ENCODE results near the gene ARHGAP18. TPM values are rescaled to one million over a fixed set of nuclear protein-coding genes. Genes with fewer than 3 reads are reported as not detected.

The ARHGAP18 gene
- total RNA-seq, 3 donors from 2014 or later (not counting 1 experiment from before 2014, with no cell fraction given): 11.5 to 12.5 (median 11.8) TPM

GRCh38 chr6:129659590-129660345 is 50.2 kb downstream of the ARHGAP18 start:
- H3K27ac ChIP-seq (ENCODE audit: low read length): no peak overlapping the region
- TF ChIP-seq, protein P1, sequence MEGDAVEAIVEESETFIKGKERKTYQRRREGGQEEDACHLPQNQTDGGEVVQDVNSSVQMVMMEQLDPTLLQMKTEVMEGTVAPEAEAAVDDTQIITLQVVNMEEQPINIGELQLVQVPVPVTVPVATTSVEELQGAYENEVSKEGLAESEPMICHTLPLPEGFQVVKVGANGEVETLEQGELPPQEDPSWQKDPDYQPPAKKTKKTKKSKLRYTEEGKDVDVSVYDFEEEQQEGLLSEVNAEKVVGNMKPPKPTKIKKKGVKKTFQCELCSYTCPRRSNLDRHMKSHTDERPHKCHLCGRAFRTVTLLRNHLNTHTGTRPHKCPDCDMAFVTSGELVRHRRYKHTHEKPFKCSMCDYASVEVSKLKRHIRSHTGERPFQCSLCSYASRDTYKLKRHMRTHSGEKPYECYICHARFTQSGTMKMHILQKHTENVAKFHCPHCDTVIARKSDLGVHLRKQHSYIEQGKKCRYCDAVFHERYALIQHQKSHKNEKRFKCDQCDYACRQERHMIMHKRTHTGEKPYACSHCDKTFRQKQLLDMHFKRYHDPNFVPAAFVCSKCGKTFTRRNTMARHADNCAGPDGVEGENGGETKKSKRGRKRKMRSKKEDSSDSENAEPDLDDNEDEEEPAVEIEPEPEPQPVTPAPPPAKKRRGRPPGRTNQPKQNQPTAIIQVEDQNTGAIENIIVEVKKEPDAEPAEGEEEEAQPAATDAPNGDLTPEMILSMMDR (IDR thresholded peaks at IDR 0.05): no peak
- ATAC-seq: no peak

DNA sequence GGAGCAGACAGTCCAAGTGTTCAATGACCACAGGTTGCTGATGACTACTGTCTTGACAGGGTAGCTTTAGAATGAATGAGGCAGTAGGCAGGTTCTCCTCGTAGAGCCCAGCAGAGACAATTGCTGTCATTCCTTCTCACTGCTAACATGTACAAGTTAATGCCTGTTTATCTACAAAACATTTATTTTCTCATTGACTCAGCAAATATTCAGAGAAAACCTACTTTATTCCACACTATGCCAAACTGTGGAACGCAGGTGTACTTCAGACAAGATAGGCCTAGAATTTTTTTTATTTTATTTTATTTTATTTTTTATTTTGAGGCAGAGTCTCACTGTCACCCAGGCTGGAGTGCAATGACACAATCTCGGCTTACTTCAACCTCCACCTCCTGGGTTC is 50.8 kb downstream of the ARHGAP18 start:
- peaks cover 18% of the 10 kb centered on the region in 2 donors for H3K4me1 Mint-ChIP-seq
- no peaks in the 10 kb centered on the region for H3K36me3 Mint-ChIP-seq
- TF ChIP-seq, protein P1 (IDR thresholded peaks at IDR 0.05): no peak

More at GRCh38 chr6:129659590-129660345, 50.2 kb downstream of the ARHGAP18 start:
- Histone ChIP-seq H3K4me1 (ENCODE audit: control insufficient read depth, insufficient read depth, low read length) (no peaks in the 10 kb centered on the region), H3K27me3 (ENCODE audit: control insufficient read depth, insufficient read depth, low read length) (no peaks in the 10 kb centered on the region), H3K4me3 (ENCODE audit: low read length) (no peak overlapping the region), H3K9me3 (ENCODE audit: control insufficient read depth, insufficient read depth, low read length) (no peaks in the 10 kb centered on the region), H3K36me3 (ENCODE audit: control insufficient read depth, insufficient read depth, low read length) (no peaks in the 10 kb centered on the region)
- peaks cover 23% of the 10 kb centered on the region in 2 donors for H3K4me1 Mint-ChIP-seq
- intact Hi-C loops (cut with micrococcal nuclease): no loop called here
- no peaks in the 10 kb centered on the region for H3K9me3 Mint-ChIP-seq
- no peaks in the 10 kb centered on the region for H3K27me3 Mint-ChIP-seq (ENCODE audit: low read depth in 2 of 2)
- 97% methylated on average over 14 of the region's 14 CpGs for WGBS (ENCODE audit: insufficient coverage)
- no peaks in the 10 kb centered on the region for H3K36me3 Mint-ChIP-seq
- no peak for DNase-seq
- H3K27ac Mint-ChIP-seq: no peak overlapping the region
- H3K4me3 Mint-ChIP-seq: no peak overlapping the region

GRCh38 chr6:129657483-129657882 is 52.5 kb downstream of the ARHGAP18 start:
- H3K4me3 Mint-ChIP-seq: no peak overlapping the region
- ATAC-seq (no peak), DNase-seq (no peak)
- H3K27me3 Mint-ChIP-seq (ENCODE audit: low read depth in 2 of 2): no peaks in the 10 kb centered on the region
- 98% methylated on average over 3 of the region's 3 CpGs for WGBS (ENCODE audit: insufficient coverage)
- Histone ChIP-seq H3K27me3 (ENCODE audit: control insufficient read depth, insufficient read depth, low read length) (no peaks in the 10 kb centered on the region), H3K27ac (ENCODE audit: low read length) (no peak overlapping the region), H3K4me3 (ENCODE audit: low read length) (no peak overlapping the region), H3K9me3 (ENCODE audit: control insufficient read depth, insufficient read depth, low read length) (no peaks in the 10 kb centered on the region), H3K4me1 (ENCODE audit: control insufficient read depth, insufficient read depth, low read length) (no peaks in the 10 kb centered on the region), H3K36me3 (ENCODE audit: control insufficient read depth, insufficient read depth, low read length) (no peaks in the 10 kb centered on the region)
- intact Hi-C loops (cut with micrococcal nuclease): no loop called here
- TF ChIP-seq, protein P1 (IDR thresholded peaks at IDR 0.05): no peak
- no peak overlapping the region for H3K27ac Mint-ChIP-seq
- no peaks in the 10 kb centered on the region for H3K36me3 Mint-ChIP-seq
- peaks cover 17 to 24% of the 10 kb centered on the region in 2 donors for H3K4me1 Mint-ChIP-seq
- H3K9me3 Mint-ChIP-seq: no peaks in the 10 kb centered on the region

More for the DNA sequence above, 50.8 kb downstream of the ARHGAP18 start:
- Histone ChIP-seq H3K27me3 (ENCODE audit: control insufficient read depth, insufficient read depth, low read length) (no peaks in the 10 kb centered on the region), H3K4me1 (ENCODE audit: control insufficient read depth, insufficient read depth, low read length) (no peaks in the 10 kb centered on the region), H3K36me3 (ENCODE audit: control insufficient read depth, insufficient read depth, low read length) (no peaks in the 10 kb centered on the region), H3K9me3 (ENCODE audit: control insufficient read depth, insufficient read depth, low read length) (no peaks in the 10 kb centered on the region), H3K27ac (ENCODE audit: low read length) (no peak overlapping the region), H3K4me3 (ENCODE audit: low read length) (no peak overlapping the region)
- DNase-seq (no peak), ATAC-seq (no peak)
- H3K9me3 Mint-ChIP-seq: no peaks in the 10 kb centered on the region
- H3K27ac Mint-ChIP-seq: no peak overlapping the region
- no peaks in the 10 kb centered on the region for H3K27me3 Mint-ChIP-seq (ENCODE audit: low read depth in 2 of 2)
- no peak overlapping the region for H3K4me3 Mint-ChIP-seq
- intact Hi-C loops (cut with micrococcal nuclease): no loop called here
- 92% methylated on average over 2 of the region's 3 CpGs for WGBS (ENCODE audit: insufficient coverage)
